GM21515 (cell line): ENCODE measurements around the gene NOP16.
"Not testable (repeated sequence)": the region's sequence is repeated elsewhere in the genome, so short reads cannot be mapped to it uniquely, and the experiment has no call there.

ENCODE experiments used
- ATAC-seq: cut with Tn5 transposase; IDR thresholded peaks from one replicate; pipeline ENCODE4 v1.9.1; 2021; ENCODE audit not compliant: unreplicated experiment

Gene NOP16

DNA sequence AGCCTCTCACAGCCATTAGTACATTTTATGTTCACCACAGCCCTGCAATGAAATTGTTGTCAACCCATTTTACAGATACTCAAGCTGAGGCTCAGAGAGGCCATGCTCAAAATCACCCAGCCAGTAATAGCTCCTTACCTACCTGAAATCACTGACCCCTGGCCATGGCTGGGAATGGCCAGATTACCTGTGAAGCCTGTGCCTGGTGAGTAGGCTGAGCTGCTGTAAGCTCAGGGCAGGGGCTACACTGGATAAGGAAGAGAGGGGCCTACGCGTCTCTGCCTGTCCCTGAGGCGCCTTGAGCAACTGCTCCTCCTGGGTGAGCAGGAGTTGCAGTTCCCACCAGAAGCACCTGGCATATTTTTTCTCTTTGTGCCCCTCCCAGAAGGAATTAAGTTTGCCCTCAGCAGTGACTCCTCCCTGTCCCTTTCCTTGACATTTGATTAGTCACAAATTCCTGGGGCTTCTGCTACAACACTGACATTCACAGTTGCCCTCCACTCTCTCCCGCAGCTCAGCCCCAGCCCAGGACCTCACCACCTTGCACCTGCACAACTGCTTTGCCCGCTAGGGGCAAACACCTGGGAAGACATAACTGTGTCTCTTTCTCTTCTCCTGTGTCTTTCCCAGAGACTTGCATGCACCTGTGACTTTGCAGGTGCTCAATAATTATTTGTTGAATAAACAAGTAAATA, 22.2 kb upstream of the NOP16 start:
- no peak for ATAC-seq

- no peak for ATAC-seq
Observed at GRCh38 chr5:176409765-176410164, 21.4 kb upstream of the NOP16 start.

DNA sequence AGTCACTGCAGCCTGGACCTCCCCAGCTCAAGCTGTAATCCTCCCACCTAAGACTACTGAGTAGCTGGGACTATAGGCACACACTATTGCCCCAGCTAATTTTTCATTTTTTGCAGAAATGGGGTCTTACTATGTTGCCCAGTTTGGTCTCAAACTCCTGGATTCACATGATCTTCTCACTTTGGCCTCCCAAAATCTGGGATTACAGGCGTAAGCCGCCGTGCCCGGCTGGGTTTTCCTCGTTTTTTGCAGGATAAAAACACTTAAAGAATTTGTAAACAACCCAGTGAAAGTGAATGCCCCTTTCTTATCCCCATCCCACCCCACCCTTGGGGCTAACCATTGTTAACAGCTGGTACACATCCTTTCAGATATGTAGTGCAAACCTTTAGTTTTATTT, 20.2 kb upstream of the NOP16 start:
- ATAC-seq = no peak

GRCh38 chr5:176408252-176408573, 19.8 kb upstream of the NOP16 start:
- not testable (repeated sequence) for ATAC-seq

DNA sequence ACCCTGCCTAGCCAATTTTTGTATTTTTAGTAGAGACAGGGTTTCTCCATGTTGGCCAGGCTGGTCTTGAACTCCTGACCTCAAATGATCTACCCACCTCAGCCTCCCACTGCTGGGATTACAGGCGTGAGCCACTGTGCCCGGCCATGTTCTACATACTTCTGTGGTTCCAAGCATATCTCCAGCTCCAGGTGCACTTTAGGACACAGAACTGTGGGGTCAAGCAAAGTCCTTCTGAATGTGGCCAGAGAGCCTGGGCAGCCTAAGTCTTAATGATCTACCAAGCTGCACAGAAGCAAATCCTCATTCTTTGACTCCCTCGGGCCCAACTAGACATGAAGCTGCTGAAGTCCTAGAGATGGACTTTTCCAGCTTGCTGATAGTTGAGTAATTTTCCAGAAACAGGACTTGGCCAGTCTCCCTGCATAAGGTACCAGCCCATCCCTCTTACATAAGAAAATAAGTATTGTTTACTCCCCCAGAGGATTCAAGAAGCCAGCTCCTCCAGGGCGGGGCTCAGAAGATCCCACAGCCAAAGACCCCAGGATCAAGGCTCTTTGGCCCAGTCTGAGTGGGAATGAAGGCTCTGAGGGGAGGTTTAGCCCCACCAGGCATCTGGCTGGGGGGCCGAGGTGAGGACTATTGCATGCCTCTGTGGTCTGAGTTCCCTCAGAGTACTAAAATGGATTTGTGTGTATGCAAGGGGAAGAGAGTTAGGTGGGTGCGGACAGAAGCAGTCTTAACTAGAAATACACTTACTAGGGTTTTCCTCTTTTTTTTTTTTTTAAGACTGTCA, 19.3 kb upstream of the NOP16 start:
- ATAC-seq = no peak

DNA sequence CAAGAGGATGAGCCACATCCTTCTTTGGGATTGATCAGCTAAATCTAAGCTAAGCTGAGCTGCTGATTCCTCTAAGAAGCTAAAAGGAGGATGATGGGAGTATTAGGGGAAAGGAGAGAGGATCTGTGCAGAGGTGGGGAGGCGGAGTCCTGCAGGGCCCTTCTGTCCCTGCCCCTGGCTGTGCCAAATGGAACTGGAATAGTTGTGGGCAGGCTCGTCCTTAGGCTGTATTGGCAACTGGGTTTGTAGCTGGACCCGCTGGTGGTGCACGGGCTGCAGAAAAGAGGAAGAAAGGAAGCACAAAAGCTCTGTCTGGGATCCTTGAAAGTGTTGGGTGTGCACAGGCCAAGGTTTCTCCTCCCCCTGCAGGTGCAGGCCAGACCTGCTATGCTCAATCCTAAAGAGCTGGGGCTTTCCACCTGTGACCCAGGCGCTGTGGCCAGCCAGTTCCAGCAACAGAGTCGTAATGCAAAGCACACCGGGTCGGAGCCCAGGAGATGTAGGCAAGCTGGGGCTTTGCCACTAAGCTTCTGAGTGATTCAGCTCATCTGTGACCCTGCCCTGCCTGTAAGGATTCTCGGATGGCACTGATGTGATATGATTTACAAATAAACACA, 18.1 kb upstream of the NOP16 start:
- ATAC-seq = no peak

- ATAC-seq = no peak
Observed at GRCh38 chr5:176405656-176406435, 17.4 kb upstream of the NOP16 start.

DNA sequence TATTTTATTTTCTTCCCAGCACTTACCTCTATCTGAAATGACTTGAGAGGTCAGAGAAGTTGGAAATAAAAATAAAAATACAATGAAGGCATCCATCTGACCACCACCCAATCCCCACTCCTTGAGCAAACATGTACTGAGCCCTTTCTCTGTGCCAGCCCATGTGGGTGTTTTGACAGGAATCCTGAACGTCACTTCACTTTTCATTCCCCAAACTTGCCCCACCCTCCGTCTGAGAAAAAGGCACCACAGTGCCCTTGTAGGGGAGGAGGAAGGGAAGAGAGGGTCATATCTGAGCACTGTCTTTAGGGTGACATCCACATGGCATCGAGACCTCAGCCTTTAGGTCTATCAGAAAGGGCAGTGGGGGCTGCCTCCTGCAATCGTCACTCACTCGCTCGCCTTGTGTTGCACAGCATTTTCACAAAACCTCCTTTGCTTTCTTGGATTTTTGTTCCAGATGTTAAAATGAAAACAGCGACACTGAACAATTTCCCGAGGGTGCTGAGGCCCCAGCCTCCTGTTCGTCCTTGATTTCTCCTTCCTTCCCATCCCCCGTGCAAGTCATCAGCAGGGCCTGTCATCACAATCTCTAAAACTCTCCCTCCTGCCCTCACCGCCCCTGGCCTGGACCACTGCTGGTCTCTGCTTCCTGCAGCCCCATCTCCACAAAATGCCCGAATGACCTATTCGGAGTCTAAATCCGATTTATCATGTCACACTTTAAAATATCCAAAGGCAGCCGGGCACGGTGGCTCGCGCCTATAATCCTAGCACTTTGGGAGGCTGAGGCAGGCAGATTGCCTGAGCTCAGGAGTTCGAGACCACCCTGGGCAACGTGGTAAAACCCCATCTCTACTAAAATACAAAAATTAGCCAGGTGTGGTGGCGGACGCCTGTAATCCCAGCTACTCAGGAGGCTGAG, 13.1 kb upstream of the NOP16 start:
- ATAC-seq = no peak

- no peak for ATAC-seq
Observed at GRCh38 chr5:176400382-176401156, 12.2 kb upstream of the NOP16 start.

GRCh38 chr5:176397736-176398420, 9.5 kb upstream of the NOP16 start:
- no peak for ATAC-seq

GRCh38 chr5:176396330-176396729, 7.9 kb upstream of the NOP16 start:
- no peak for ATAC-seq

GRCh38 chr5:176394881-176395675, 6.7 kb upstream of the NOP16 start:
- ATAC-seq = no peak

DNA sequence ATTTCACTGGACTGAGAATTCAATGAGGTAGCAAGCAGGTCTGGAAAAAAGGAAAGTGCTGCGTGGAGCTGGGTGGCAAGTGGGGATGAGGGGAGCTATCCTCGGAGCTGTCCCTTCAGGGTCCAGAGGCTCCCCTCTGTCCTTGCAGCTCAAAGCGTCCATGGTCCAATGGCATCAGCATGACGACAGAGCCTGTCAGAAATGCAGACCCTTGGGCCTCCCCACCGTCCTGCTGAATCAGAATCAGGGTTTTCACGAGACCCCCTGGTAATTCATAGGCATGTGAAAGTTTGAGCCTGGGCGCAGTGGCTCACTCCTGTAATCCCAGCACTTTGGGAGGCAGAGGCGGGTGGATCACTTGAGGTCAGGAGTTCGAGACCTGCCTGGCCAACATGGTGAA, 5.7 kb upstream of the NOP16 start:
- ATAC-seq = no peak

GRCh38 chr5:176392526-176392925, 4.1 kb upstream of the NOP16 start:
- ATAC-seq = no peak

DNA sequence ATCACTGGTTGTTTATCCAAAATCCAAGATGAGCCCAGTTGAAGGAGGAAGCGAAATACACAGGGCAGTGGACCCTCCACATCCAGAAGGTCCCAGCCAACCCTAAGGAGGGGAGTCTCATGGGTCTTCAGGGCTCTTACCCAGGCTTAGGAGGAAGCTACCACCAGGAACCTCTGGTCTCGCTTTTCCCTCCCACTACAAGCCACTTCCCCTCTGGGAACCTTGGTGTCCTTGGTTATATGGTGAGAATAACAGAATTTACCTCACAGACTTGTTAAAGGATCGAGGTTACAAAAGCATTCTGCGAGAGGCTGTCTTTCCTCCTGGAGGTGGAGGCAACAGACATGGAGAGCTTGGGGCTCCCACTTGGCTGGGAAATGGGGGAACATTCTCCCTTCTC, 3.6 kb upstream of the NOP16 start:
- no peak for ATAC-seq

GRCh38 chr5:176391479-176391878, 3.1 kb upstream of the NOP16 start:
- no peak for ATAC-seq

DNA sequence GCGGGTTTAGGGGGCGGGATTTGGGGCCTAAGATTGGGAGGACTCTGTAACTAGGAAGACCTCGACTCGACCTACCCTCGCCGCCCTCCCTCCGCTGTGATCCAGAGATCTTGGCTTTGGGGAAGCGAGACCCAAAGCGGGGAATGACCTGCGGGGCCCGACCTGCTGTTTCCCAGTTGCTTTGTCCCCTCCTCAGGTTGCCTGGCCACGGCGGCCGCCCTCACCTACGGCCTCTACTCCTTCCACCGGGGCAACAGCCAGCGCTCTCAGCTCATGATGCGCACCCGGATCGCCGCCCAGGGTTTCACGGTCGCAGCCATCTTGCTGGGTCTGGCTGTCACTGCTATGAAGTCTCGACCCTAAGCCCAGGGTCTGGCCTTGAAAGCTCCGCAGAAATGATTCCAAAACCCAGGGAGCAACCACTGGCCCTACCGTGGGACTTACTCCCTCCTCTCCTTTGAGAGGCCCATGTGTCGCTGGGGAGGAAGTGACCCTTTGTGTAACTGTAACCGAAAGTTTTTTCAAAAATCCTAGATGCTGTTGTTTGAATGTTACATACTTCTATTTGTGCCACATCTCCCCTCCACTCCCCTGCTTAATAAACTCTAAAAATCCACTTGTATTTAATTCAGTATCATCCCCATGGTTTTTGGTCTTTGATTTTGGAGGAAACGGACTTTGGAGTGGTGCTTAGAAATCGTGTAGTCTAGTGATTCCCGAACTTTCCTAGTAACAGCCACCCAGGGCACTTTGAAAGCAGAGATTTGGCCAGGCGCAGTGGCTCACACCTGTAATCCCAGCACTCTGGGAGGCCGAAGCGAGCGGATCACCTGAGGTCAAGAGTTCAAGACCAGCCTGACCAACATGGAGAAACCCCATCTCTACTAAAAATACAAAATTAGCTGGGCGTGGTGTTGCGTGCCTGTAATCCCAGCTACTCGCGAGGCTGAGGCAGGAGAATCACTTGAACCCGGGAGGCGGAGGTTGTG, 1.0 kb upstream of the NOP16 start:
- peak; percentile 25 for ATAC-seq
